ENCODE results near the gene SGSM2. TPM values are rescaled to one million over a fixed set of nuclear protein-coding genes. Genes with fewer than 3 reads are reported as not detected.

SGSM2 gene
- total RNA-seq, 1 experiment from 2014 or later = 19.4 TPM

DNA sequence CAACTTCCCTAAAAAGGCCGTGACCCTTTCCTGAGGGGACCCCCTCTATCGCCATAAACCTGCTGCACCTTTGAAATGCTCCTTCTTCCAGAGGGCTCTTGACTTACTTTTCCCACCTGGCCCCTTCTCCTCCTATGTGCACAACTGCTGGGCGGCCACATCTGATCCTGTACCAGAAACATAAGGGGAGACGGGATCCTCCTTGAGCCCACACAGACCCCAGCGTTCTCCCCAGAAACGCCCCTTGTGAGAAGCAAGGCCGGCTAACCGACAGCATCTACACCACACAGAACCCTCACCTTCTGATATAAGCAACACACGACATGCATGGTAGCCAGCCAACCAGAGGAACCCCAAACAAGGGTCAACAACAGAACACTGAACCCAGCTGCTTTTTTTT is 77.8 kb downstream of the SGSM2 start:
- no peak for DNase-seq (ENCODE audit: extremely low read depth, low read depth)

GRCh38 chr17:2416010-2416734 is 78.9 kb downstream of the SGSM2 start:
- peak; percentile 84 for DNase-seq (ENCODE audit: extremely low read depth, low read depth)

DNA sequence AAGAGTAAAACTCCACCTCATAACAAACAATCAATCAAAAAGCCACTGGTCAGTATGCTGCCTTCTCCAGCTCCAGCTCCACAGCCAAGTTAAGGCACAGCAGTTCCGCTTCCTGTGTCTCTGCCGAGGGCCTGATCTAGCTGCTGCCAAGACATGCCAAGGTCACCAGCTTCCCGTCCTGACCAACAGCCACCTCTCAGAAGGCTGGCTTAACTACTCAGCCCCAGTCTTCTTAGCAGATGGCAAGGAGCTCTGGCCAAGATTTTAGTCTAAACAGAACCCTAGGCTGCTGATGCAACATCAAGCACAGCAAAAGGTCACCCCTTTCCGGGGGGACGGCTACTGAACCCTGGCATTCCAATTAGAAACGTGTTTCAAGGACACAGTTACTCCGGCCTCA is 81.3 kb downstream of the SGSM2 start:
- no peak for DNase-seq (ENCODE audit: extremely low read depth, low read depth)

DNA sequence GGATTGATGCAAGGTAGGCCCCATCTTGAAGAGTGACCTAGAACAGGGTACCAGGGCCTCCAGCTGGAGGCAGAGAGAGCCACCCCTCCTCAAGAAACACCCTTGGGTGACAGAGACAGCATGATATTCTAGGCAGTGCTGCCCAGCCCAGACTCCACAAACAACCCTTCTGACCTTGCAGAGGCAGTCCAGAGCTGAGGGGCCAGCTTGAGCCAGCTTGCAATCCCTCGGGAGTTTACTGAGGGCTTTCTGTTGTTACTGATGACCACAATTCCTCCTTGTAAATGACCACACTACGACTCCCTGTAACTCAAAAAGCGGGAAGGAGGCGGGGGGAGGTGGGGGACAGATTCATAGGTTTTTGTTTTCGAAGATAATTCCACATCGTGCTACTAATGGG is 82.2 kb downstream of the SGSM2 start:
- no peak for DNase-seq (ENCODE audit: extremely low read depth, low read depth)

DNA sequence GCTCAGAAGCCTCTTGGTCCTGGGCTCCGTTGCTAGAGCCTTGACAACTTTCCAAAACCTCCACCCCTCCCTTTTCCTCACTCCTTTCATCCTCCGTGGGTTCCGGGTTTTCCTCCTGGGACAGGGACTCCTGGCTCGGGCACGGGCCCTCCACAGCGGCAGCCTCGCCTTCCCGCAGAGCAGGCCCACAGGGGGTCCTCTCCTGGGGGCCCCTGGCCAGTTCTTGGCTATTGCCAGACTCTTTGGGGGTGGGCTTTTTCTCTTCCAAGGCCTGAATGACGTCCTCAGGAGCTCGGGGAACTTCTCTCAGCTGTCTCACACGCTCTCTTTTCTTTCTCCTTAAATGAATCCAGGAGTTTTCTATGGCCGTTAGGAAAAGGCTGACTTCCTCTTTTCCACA is 82.9 kb downstream of the SGSM2 start:
- no peak for DNase-seq (ENCODE audit: extremely low read depth, low read depth)

DNA sequence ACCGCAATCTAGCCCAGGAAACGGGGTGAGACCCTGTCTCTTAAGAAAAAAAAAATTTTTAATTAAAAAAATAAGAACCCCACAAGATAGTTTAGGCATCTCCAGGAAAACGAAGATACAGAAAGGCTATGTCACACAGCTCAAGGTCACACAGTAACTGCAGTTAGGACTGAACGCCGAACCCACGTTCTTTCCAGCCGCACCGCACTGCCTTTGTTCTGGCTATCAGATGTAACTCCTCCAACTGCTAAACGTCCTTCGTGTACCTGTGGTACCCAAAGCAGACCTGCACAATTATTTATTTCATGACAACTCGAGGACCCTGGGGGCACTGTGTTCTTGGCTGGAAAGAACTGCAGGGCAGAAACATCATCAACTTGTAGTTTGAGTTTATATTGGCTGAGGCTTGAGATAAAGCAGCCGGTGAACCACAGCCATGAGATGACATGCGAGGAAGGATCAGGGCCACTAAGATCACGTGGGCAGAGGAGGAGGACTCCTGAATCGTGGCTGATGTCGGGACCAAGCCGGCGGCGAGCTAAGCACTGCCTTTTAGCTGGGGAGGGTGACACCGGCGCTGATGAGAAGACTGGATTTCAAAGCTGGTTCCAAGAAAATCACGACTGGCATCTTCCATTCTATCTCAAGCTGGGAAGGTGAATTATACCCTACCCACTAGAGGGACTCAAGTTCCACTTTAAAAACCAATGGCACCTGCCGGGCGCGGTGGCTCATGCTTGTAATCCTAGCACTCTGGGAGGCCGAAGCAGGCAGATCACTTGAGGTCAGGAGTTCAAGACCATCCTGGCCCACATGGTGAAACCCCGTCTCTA is 84.2 kb downstream of the SGSM2 start:
- DNase-seq (ENCODE audit: extremely low read depth, low read depth) = no peak

- DNase-seq (ENCODE audit: extremely low read depth, low read depth) = no peak
Measured at GRCh38 chr17:2423271-2423670, 86.0 kb downstream of the SGSM2 start.

DNA sequence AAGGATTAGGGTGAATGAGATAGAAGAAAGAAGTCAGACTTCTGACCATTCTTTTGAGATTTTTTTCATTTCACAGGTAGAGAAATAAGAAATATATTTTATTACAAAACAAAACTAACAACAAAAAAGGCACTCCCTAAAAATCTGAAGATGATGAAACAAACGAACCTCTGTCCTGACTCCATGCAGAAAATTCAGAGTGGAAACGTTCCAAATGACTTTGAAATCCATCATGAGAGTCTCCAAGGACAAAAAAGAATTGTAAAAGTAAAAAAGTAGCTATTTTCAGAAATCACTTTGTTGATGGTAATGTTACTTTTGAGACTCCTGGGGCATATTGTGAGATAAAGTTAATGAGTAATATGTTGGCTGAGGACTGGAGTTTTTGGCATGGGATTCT is 89.9 kb downstream of the SGSM2 start:
- no peak for DNase-seq (ENCODE audit: extremely low read depth, low read depth)

GRCh38 chr17:2427910-2428309 is 90.6 kb downstream of the SGSM2 start:
- no peak for DNase-seq (ENCODE audit: extremely low read depth, low read depth)

Small RNA genes lying within 50 kb of the gene (small RNA-seq; reads per million reads assigned to genes)
- gene AC006435.3 (0 reads per million in 2 experiments), gene AC006435.4 (0 reads per million in 2 experiments), gene SNORD91A (769 to 795 reads per million in 2 experiments), gene SNORD91B (7.7 to 167 reads per million in 2 experiments)

Other genes starting within 250 kb of the SGSM2 start
- gene SMG6, start 33.7 kb upstream of the SGSM2 start, total RNA-seq (2014; rRNA removed; shearing (Covaris generic)) = 7.2 and 8.7 TPM in 2 replicates
- gene SRR, start 33.6 kb upstream of the SGSM2 start, total RNA-seq (2014; rRNA removed; shearing (Covaris generic)) = 4.1 and 5.7 TPM in 2 replicates
- gene TSR1, start 1.0 kb upstream of the SGSM2 start, total RNA-seq (2014; rRNA removed; shearing (Covaris generic)) = 39.9 and 50.1 TPM in 2 replicates
- 8.0 and 10.1 TPM in 2 replicates for gene MNT, start 63.6 kb downstream of the SGSM2 start, total RNA-seq (2014; rRNA removed; shearing (Covaris generic))
- 30.3 and 33.2 TPM in 2 replicates for gene METTL16, start 174.4 kb downstream of the SGSM2 start, total RNA-seq (2014; rRNA removed; shearing (Covaris generic))

Measured in NCI-H460 (cell line).